Islet of Langerhans (tissue), 1 donor: Measurements from ENCODE around the gene GOLGA3.

ENCODE experiments used
- FAIRE-seq: peaks from one replicate; lab custom pipeline; 2011; peaks lifted over from hg19 to GRCh38; lab: Jason Lieb, UNC

Gene GOLGA3

GRCh38 chr12:132748319-132748718 lies 80.3 kb downstream of the GOLGA3 start:
- no peak for FAIRE-seq

- FAIRE-seq: no peak
These were observed 80.8 kb downstream of the GOLGA3 start for GRCh38 chr12:132747896-132748295.

GRCh38 chr12:132747395-132747794 lies 81.3 kb downstream of the GOLGA3 start:
- FAIRE-seq: no peak

- no peak for FAIRE-seq
These were observed 82.1 kb downstream of the GOLGA3 start for GRCh38 chr12:132746613-132747012.

GRCh38 chr12:132743831-132744230 lies 84.8 kb downstream of the GOLGA3 start:
- FAIRE-seq: no peak

GRCh38 chr12:132741620-132742019 lies 87.0 kb downstream of the GOLGA3 start:
- no peak for FAIRE-seq

- FAIRE-seq: no peak
These were observed 88.0 kb downstream of the GOLGA3 start for GRCh38 chr12:132740652-132741051.

GRCh38 chr12:132740313-132740646 lies 88.4 kb downstream of the GOLGA3 start:
- no peak for FAIRE-seq

GRCh38 chr12:132739600-132740312 lies 88.9 kb downstream of the GOLGA3 start:
- no peak for FAIRE-seq

GRCh38 chr12:132736913-132737312 lies 91.8 kb downstream of the GOLGA3 start:
- no peak for FAIRE-seq

- FAIRE-seq: no peak
These were observed 92.3 kb downstream of the GOLGA3 start for GRCh38 chr12:132736378-132736777.

GRCh38 chr12:132735496-132735895 lies 93.2 kb downstream of the GOLGA3 start:
- FAIRE-seq: no peak

- FAIRE-seq: no peak
These were observed 94.5 kb downstream of the GOLGA3 start for GRCh38 chr12:132734206-132734605.

GRCh38 chr12:132731574-132731973 lies 97.1 kb downstream of the GOLGA3 start:
- FAIRE-seq: no peak

- FAIRE-seq: no peak
These were observed 98.3 kb downstream of the GOLGA3 start for GRCh38 chr12:132730353-132730752.

GRCh38 chr12:132729541-132730320 lies 98.9 kb downstream of the GOLGA3 start:
- FAIRE-seq: no peak

GRCh38 chr12:132728502-132728901 lies 100.2 kb downstream of the GOLGA3 start:
- no peak for FAIRE-seq

GRCh38 chr12:132727091-132727794 lies 101.4 kb downstream of the GOLGA3 start:
- no peak for FAIRE-seq

GRCh38 chr12:132726386-132726785 lies 102.3 kb downstream of the GOLGA3 start:
- no peak for FAIRE-seq

GRCh38 chr12:132724506-132725241 lies 104.0 kb downstream of the GOLGA3 start:
- FAIRE-seq: no peak

GRCh38 chr12:132723764-132724140 lies 104.9 kb downstream of the GOLGA3 start:
- no peak for FAIRE-seq

GRCh38 chr12:132723015-132723763 lies 105.5 kb downstream of the GOLGA3 start:
- FAIRE-seq: no peak
